ENCODE data around the gene MAGEA9B. TPM values are rescaled to one million over a fixed set of nuclear protein-coding genes. Genes with fewer than 3 reads are reported as not detected.
"Not testable (repeated sequence)": the region's sequence is repeated elsewhere in the genome, so short reads cannot be mapped to it uniquely, and the experiment has no call there.

The MAGEA9B gene
- polyA plus RNA-seq, 1 donor from 2014 or later = not detected

- TF ChIP-seq MXI1 (conservative IDR thresholded peaks at IDR 0.05; ENCODE audit: poor library complexity, severe bottlenecking) = no peak
- Histone ChIP-seq H3K9me2 (ENCODE audit: insufficient read depth, low read length) (no peaks in the 10 kb centered on the region), H4K20me1 (ENCODE audit: insufficient read depth) (no peaks in the 10 kb centered on the region), H3K79me2 (replicated peaks; ENCODE audit: insufficient read depth, low read length) (no peaks in the 10 kb centered on the region), H3K9me3 (ENCODE audit: low read length) (no peaks in the 10 kb centered on the region), H3K4me3 (ENCODE audit: low read length) (peak overlapping the region; percentile 86), H3K4me2 (ENCODE audit: low read length) (no peak overlapping the region), H3K36me3 (ENCODE audit: insufficient read depth, low read length) (no peaks in the 10 kb centered on the region), H3K27me3 (ENCODE audit: insufficient read depth, low read depth, low read length) (no peaks in the 10 kb centered on the region), H3K9ac (ENCODE audit: low read length) (peak overlapping the region; percentile 79), H2AFZ (ENCODE audit: low read depth, low read length) (peak overlapping the region; percentile 33), H3F3A (ENCODE audit: insufficient read depth, low read length, poor library complexity, severe bottlenecking) (no peaks in the 10 kb centered on the region), H3K27ac (ENCODE audit: low read length) (peak overlapping the region; percentile 92)
These were observed 47.1 kb downstream of the MAGEA9B start for GRCh38 chrX:149540131-149540620.

DNA sequence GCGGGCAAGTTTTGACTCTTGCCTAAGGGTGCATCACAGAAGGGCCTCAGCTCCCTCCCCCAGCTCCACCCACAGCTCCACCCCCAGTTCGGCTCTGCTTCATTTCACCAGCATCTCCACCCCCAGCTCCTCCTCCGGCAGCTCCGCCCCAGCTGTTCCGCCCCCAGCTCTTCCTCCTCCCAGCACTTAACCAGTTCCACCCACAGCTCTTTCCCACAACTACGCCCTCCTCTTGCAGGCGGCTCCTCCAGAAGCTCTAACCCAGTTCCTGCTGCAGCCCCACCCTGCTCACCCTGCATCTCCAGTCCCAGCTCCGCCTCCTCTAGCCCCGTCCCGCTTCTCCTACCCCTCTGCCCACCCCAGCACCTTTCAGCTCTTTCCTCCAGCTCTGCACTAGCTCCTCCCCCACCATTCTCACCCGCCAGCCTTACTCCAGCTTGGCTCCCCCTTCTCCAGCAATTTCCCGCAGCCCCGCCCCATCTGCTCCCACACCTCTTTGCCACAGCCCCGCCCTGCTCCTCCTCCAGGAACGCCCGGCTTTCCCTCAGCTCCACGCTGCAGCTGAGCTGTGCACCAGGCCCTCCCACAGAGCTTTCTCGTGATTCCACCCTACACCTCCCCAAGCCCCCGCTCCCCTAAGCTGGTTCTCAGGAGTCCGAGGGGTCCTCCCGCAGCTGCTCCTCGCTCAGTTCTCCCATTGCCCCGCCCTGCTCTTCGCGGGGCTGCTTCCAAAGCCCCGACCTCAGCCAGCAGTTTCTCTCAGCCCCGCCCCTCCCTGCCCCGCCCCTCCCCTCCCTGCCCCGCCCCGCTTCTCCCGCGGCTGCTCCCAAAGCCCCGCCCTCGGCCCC, 47.8 kb downstream of the MAGEA9B start:
- Histone ChIP-seq H2AFZ (ENCODE audit: low read depth, low read length) (no peak overlapping the region), H3K79me2 (replicated peaks; ENCODE audit: insufficient read depth, low read length) (no peaks in the 10 kb centered on the region), H3K36me3 (ENCODE audit: insufficient read depth, low read length) (no peaks in the 10 kb centered on the region), H3F3A (ENCODE audit: insufficient read depth, low read length, poor library complexity, severe bottlenecking) (no peaks in the 10 kb centered on the region), H3K4me2 (ENCODE audit: low read length) (no peak overlapping the region), H3K27me3 (ENCODE audit: insufficient read depth, low read depth, low read length) (no peaks in the 10 kb centered on the region), H4K20me1 (ENCODE audit: insufficient read depth) (no peaks in the 10 kb centered on the region), H3K4me3 (ENCODE audit: low read length) (peak overlapping the region; percentile 64), H3K9me2 (ENCODE audit: insufficient read depth, low read length) (no peaks in the 10 kb centered on the region), H3K9ac (ENCODE audit: low read length) (peak overlapping the region; percentile 62), H3K9me3 (ENCODE audit: low read length) (no peaks in the 10 kb centered on the region), H3K27ac (ENCODE audit: low read length) (peak overlapping the region; percentile 68)
- TF ChIP-seq TAF1 (IDR thresholded peaks at IDR 0.05; ENCODE audit: low read depth) = no peak
- TF ChIP-seq EZH2 (IDR thresholded peaks at IDR 0.05; ENCODE audit: borderline replicate concordance, insufficient read depth, low read length, poor library complexity, severe bottlenecking) = no peak
- no peak for TF ChIP-seq RAD21 (conservative IDR thresholded peaks at IDR 0.05)
- TF ChIP-seq, protein P1, sequence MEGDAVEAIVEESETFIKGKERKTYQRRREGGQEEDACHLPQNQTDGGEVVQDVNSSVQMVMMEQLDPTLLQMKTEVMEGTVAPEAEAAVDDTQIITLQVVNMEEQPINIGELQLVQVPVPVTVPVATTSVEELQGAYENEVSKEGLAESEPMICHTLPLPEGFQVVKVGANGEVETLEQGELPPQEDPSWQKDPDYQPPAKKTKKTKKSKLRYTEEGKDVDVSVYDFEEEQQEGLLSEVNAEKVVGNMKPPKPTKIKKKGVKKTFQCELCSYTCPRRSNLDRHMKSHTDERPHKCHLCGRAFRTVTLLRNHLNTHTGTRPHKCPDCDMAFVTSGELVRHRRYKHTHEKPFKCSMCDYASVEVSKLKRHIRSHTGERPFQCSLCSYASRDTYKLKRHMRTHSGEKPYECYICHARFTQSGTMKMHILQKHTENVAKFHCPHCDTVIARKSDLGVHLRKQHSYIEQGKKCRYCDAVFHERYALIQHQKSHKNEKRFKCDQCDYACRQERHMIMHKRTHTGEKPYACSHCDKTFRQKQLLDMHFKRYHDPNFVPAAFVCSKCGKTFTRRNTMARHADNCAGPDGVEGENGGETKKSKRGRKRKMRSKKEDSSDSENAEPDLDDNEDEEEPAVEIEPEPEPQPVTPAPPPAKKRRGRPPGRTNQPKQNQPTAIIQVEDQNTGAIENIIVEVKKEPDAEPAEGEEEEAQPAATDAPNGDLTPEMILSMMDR (IDR thresholded peaks at IDR 0.05; ENCODE audit: poor library complexity, severe bottlenecking) = no peak
- TF ChIP-seq SMC3 (conservative IDR thresholded peaks at IDR 0.05; ENCODE audit: poor library complexity) = no peak
- TF ChIP-seq, protein P2, sequence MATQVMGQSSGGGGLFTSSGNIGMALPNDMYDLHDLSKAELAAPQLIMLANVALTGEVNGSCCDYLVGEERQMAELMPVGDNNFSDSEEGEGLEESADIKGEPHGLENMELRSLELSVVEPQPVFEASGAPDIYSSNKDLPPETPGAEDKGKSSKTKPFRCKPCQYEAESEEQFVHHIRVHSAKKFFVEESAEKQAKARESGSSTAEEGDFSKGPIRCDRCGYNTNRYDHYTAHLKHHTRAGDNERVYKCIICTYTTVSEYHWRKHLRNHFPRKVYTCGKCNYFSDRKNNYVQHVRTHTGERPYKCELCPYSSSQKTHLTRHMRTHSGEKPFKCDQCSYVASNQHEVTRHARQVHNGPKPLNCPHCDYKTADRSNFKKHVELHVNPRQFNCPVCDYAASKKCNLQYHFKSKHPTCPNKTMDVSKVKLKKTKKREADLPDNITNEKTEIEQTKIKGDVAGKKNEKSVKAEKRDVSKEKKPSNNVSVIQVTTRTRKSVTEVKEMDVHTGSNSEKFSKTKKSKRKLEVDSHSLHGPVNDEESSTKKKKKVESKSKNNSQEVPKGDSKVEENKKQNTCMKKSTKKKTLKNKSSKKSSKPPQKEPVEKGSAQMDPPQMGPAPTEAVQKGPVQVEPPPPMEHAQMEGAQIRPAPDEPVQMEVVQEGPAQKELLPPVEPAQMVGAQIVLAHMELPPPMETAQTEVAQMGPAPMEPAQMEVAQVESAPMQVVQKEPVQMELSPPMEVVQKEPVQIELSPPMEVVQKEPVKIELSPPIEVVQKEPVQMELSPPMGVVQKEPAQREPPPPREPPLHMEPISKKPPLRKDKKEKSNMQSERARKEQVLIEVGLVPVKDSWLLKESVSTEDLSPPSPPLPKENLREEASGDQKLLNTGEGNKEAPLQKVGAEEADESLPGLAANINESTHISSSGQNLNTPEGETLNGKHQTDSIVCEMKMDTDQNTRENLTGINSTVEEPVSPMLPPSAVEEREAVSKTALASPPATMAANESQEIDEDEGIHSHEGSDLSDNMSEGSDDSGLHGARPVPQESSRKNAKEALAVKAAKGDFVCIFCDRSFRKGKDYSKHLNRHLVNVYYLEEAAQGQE (IDR thresholded peaks at IDR 0.05; ENCODE audit: borderline replicate concordance) = no peak
- TF ChIP-seq MXI1 (conservative IDR thresholded peaks at IDR 0.05; ENCODE audit: poor library complexity, severe bottlenecking) = no peak

DNA sequence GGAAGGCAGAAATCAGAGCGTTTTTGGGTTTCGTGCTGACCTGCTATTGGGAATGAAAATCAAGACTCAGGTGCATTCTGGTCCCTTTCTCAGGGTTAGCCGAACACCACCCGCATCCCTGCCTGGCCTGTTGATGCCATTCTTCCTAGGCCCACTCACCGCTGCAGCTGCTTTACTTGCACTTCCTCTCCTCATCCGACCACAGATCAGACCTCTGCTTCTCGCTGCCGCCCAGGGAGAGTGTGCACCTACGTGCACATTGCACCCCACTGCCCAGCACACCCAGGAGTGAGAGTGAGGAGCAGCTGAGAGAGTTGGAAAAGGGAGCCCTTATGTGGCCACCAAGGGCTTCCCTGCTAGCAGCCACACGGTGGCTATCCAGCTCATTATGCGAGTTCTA, 49.8 kb downstream of the MAGEA9B start:
- not testable (repeated sequence) for H3K79me2 ChIP-seq (replicated peaks; ENCODE audit: insufficient read depth, low read length); H3K9me2 ChIP-seq (ENCODE audit: insufficient read depth, low read length); H3K9me3 ChIP-seq (ENCODE audit: low read length)

GRCh38 chrX:149534926-149535602, 52.2 kb downstream of the MAGEA9B start:
- not testable (repeated sequence) for H3K27ac ChIP-seq (ENCODE audit: low read length); H3K79me2 ChIP-seq (replicated peaks; ENCODE audit: insufficient read depth, low read length); H2AFZ ChIP-seq (ENCODE audit: low read depth, low read length); H3F3A ChIP-seq (ENCODE audit: insufficient read depth, low read length, poor library complexity, severe bottlenecking); H3K36me3 ChIP-seq (ENCODE audit: insufficient read depth, low read length); H3K9me2 ChIP-seq (ENCODE audit: insufficient read depth, low read length); H3K4me2 ChIP-seq (ENCODE audit: low read length); H3K27me3 ChIP-seq (ENCODE audit: insufficient read depth, low read depth, low read length); H3K9ac ChIP-seq (ENCODE audit: low read length); H3K9me3 ChIP-seq (ENCODE audit: low read length); H3K4me3 ChIP-seq (ENCODE audit: low read length); H4K20me1 ChIP-seq (ENCODE audit: insufficient read depth)

More for the DNA sequence above, 49.8 kb downstream of the MAGEA9B start:
- H3K36me3 ChIP-seq (ENCODE audit: insufficient read depth, low read length); H3F3A ChIP-seq (ENCODE audit: insufficient read depth, low read length, poor library complexity, severe bottlenecking); H3K27ac ChIP-seq (ENCODE audit: low read length); H4K20me1 ChIP-seq (ENCODE audit: insufficient read depth); H3K9ac ChIP-seq (ENCODE audit: low read length); H3K4me2 ChIP-seq (ENCODE audit: low read length); H2AFZ ChIP-seq (ENCODE audit: low read depth, low read length); H3K27me3 ChIP-seq (ENCODE audit: insufficient read depth, low read depth, low read length); H3K4me3 ChIP-seq (ENCODE audit: low read length): not testable (repeated sequence)

DNA sequence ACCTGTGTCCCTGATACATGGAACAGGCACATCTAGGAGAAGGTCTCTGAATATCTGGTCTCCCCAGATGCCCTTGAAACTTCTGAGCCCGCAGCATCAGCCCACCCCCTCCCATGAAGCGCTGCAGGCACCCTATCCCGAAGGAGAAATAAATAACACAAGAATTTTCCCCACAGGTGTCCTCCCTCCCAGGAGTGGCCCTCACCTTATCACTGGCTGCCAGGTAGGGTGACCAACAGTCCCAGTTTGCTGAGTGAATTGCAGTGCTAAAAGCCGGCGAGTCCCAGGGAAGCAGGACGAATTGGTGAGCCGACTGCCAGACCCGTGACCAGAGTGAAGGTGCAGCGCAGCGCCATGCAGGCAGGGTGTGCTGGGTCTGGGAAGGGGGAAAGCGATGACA, 53.3 kb downstream of the MAGEA9B start:
- H3K4me3 ChIP-seq (ENCODE audit: low read length); H3K9me3 ChIP-seq (ENCODE audit: low read length); H3K27me3 ChIP-seq (ENCODE audit: insufficient read depth, low read depth, low read length): not testable (repeated sequence)

More for the DNA sequence above, 53.3 kb downstream of the MAGEA9B start:
- H4K20me1 ChIP-seq (ENCODE audit: insufficient read depth); H2AFZ ChIP-seq (ENCODE audit: low read depth, low read length); H3K36me3 ChIP-seq (ENCODE audit: insufficient read depth, low read length); H3K79me2 ChIP-seq (replicated peaks; ENCODE audit: insufficient read depth, low read length); H3K4me2 ChIP-seq (ENCODE audit: low read length); H3F3A ChIP-seq (ENCODE audit: insufficient read depth, low read length, poor library complexity, severe bottlenecking); H3K27ac ChIP-seq (ENCODE audit: low read length); H3K9me2 ChIP-seq (ENCODE audit: insufficient read depth, low read length); H3K9ac ChIP-seq (ENCODE audit: low read length): not testable (repeated sequence)
